Measurements from ENCODE around the gene RAB30.

RAB30 gene

GRCh38 chr11:83115026-83115425 lies 43.3 kb upstream of the RAB30 start:
- in situ Hi-C loops (cut with MboI; ENCODE audit: low sequenced_read_pairs, unreplicated experiment): no loop called here
- TF ChIP-seq, protein P1, sequence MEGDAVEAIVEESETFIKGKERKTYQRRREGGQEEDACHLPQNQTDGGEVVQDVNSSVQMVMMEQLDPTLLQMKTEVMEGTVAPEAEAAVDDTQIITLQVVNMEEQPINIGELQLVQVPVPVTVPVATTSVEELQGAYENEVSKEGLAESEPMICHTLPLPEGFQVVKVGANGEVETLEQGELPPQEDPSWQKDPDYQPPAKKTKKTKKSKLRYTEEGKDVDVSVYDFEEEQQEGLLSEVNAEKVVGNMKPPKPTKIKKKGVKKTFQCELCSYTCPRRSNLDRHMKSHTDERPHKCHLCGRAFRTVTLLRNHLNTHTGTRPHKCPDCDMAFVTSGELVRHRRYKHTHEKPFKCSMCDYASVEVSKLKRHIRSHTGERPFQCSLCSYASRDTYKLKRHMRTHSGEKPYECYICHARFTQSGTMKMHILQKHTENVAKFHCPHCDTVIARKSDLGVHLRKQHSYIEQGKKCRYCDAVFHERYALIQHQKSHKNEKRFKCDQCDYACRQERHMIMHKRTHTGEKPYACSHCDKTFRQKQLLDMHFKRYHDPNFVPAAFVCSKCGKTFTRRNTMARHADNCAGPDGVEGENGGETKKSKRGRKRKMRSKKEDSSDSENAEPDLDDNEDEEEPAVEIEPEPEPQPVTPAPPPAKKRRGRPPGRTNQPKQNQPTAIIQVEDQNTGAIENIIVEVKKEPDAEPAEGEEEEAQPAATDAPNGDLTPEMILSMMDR (IDR thresholded peaks at IDR 0.05; ENCODE audit: borderline replicate concordance, control extremely low read depth, extremely low read depth, insufficient read depth, missing control alignments): no peak
- no peak for DNase-seq (ENCODE audit: low spot score)

DNA sequence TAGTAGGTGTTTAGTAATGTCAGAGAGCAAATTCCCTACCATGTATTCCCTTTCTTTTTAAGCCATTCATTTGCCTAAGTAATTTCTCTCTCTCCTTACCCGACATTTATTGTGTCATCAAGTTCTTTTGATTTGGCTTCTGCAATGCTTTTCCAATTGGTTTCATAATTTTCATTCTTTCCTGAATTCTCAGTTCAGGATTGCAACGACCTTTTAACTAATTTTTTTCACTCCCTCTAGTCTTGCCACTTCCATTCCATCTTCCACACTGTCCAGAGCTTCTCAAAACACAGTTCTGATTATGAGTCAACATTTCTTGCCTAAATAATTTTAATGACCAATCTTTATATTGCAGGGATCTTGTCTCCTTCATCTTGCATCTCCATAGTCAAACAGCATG lies 41.2 kb upstream of the RAB30 start:
- no peak for DNase-seq (ENCODE audit: low spot score)

DNA sequence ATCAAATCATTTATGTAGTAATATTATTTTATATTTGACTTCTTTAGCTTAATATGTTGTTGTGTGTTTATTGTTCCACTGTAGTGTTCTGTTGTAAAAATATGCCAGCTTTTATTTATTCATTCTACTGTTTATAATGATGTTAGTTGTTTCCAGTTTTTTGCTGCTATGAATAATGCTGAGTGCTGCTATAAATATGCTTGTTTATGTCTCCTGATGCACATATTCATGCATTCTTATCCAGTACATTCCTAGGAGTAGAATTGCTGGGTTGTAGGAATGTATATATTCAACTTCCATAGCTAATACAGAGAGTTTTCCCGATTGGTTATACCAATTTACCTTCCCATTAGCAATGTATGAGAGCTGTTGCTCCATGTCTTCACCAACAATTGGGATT lies 33.5 kb upstream of the RAB30 start:
- in situ Hi-C loops (cut with MboI; ENCODE audit: low sequenced_read_pairs, unreplicated experiment): no loop called here
- TF ChIP-seq, protein P1 (IDR thresholded peaks at IDR 0.05; ENCODE audit: borderline replicate concordance, control extremely low read depth, extremely low read depth, insufficient read depth, missing control alignments): no peak
- DNase-seq (ENCODE audit: low spot score): no peak

More for the DNA sequence above, 41.2 kb upstream of the RAB30 start:
- TF ChIP-seq, protein P1 (IDR thresholded peaks at IDR 0.05; ENCODE audit: borderline replicate concordance, control extremely low read depth, extremely low read depth, insufficient read depth, missing control alignments): no peak
- in situ Hi-C loops (cut with MboI; ENCODE audit: low sequenced_read_pairs, unreplicated experiment): no loop called here

GRCh38 chr11:83102834-83103233 lies 31.1 kb upstream of the RAB30 start:
- TF ChIP-seq, protein P1 (IDR thresholded peaks at IDR 0.05; ENCODE audit: borderline replicate concordance, control extremely low read depth, extremely low read depth, insufficient read depth, missing control alignments): no peak
- DNase-seq (ENCODE audit: low spot score): no peak
- in situ Hi-C loops (cut with MboI; ENCODE audit: low sequenced_read_pairs, unreplicated experiment): no loop called here

GRCh38 chr11:83097429-83098075 lies 25.9 kb upstream of the RAB30 start:
- in situ Hi-C loops (cut with MboI; ENCODE audit: low sequenced_read_pairs, unreplicated experiment): loop anchor here (25.0 kb wide), 1 partner anchor 715 kb away; no protein-coding TSS in a partner anchor
- no peak for DNase-seq (ENCODE audit: low spot score)
- TF ChIP-seq, protein P1 (IDR thresholded peaks at IDR 0.05; ENCODE audit: borderline replicate concordance, control extremely low read depth, extremely low read depth, insufficient read depth, missing control alignments): no peak

DNA sequence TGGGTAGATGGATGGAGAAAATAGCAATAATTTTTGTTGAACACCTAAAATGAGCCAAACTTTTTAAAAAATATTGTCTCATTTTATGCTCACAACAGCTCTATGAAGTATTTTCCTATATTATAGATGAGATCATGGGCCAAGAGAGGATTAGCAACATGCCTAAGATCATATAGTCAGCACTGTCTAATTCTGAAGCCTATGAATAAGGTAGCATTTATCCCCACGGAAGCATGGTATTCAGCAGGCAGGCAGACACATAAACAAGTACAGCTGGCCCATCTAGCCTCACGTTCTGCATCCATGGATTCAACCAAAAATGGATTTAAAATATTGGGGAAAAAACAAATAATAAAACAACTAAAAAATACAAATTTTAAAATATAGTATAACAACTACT lies 21.9 kb upstream of the RAB30 start:
- no peak for DNase-seq (ENCODE audit: low spot score)
- TF ChIP-seq, protein P1 (IDR thresholded peaks at IDR 0.05; ENCODE audit: borderline replicate concordance, control extremely low read depth, extremely low read depth, insufficient read depth, missing control alignments): no peak
- in situ Hi-C loops (cut with MboI; ENCODE audit: low sequenced_read_pairs, unreplicated experiment): loop anchor here (25.0 kb wide), 1 partner anchor 719 kb away; no protein-coding TSS in a partner anchor
